H9 (cell line): ENCODE data around the gene SYTL5. TPM values are rescaled to one million over a fixed set of nuclear protein-coding genes. Genes with fewer than 3 reads are reported as not detected.

ENCODE experiments used
- DNase-seq: peaks from one replicate; pipeline ENCODE4 v3.0.0-alpha.2; 2017
- H2AFZ ChIP-seq: one replicate; pipeline ENCODE4 v1.6.1; 2013; ENCODE audit warnings: mild to moderate bottlenecking, low read length, control low read depth, moderate library complexity
- H2AK5ac ChIP-seq: 2 replicates; pipeline ENCODE4 v1.6.1; 2013; ENCODE audit warnings: low read length, control low read depth, mixed read lengths; ENCODE audit not compliant: insufficient read length
- H2BK120ac ChIP-seq: one replicate; pipeline ENCODE4 v1.6.1; 2013; ENCODE audit warnings: low read depth, mild to moderate bottlenecking, low read length, control low read depth, inconsistent platforms; ENCODE audit not compliant: poor library complexity, severe bottlenecking
- H2BK12ac ChIP-seq: 2 replicates; pipeline ENCODE4 v1.6.1; 2013; ENCODE audit warnings: low read length, control low read depth, mixed read lengths, low read depth; ENCODE audit not compliant: insufficient read length
- H2BK15ac ChIP-seq: 2 replicates; pipeline ENCODE4 v1.6.1; 2013; ENCODE audit warnings: low read depth, low read length, control low read depth
- H2BK20ac ChIP-seq: one replicate; pipeline ENCODE4 v1.6.1; 2013; ENCODE audit warnings: low read depth, mild to moderate bottlenecking, low read length, control low read depth, inconsistent platforms; ENCODE audit not compliant: poor library complexity, severe bottlenecking
- H2BK5ac ChIP-seq: 2 replicates; pipeline ENCODE4 v1.6.1; 2013; ENCODE audit warnings: low read length, control low read depth, mixed read lengths; ENCODE audit not compliant: insufficient read length
- H3K14ac ChIP-seq: 2 replicates; pipeline ENCODE4 v1.6.1; 2013; ENCODE audit warnings: low read length, control low read depth; ENCODE audit not compliant: insufficient read depth
- H3K18ac ChIP-seq: 2 replicates; pipeline ENCODE4 v1.6.1; 2013; ENCODE audit warnings: low read depth, mild to moderate bottlenecking, mixed read lengths, low read length, control low read depth; ENCODE audit not compliant: insufficient read length
- H3K23ac ChIP-seq: 2 replicates; pipeline ENCODE4 v1.6.1; 2013; ENCODE audit warnings: low read length, control low read depth, mixed read lengths, low read depth; ENCODE audit not compliant: insufficient read length
- H3K23me2 ChIP-seq: 2 replicates; pipeline ENCODE4 v1.6.1; 2013; ENCODE audit warnings: low read depth, mild to moderate bottlenecking, mixed read lengths, low read length, control low read depth; ENCODE audit not compliant: insufficient read length, poor library complexity, severe bottlenecking
- H3K27ac ChIP-seq: 2 replicates; pipeline ENCODE4 v1.5.1; 2013; ENCODE audit warnings: low read length, control low read depth, mixed read lengths, low read depth; ENCODE audit not compliant: insufficient read length
- H3K27me3 ChIP-seq: 2 replicates; pipeline ENCODE4 v1.6.1; 2013; ENCODE audit warnings: low read length, control low read depth, inconsistent platforms; ENCODE audit not compliant: insufficient read depth
- H3K4ac ChIP-seq: 2 replicates; pipeline ENCODE4 v1.6.1; 2013; ENCODE audit warnings: low read depth, mild to moderate bottlenecking, control low read depth, inconsistent platforms, low read length, moderate library complexity
- H3K4me1 ChIP-seq: 2 replicates; pipeline ENCODE4 v1.6.1; 2013; ENCODE audit warnings: low read length, control low read depth, inconsistent platforms; ENCODE audit not compliant: insufficient read depth
- H3K4me2 ChIP-seq: 2 replicates; pipeline ENCODE4 v1.6.1; 2013; ENCODE audit warnings: low read length, control low read depth, mixed read lengths; ENCODE audit not compliant: insufficient read length, insufficient read depth
- H3K56ac ChIP-seq: 2 replicates; pipeline ENCODE4 v1.6.1; 2013; ENCODE audit warnings: low read depth, mild to moderate bottlenecking, mixed read lengths, low read length, control low read depth; ENCODE audit not compliant: insufficient read length
- H3K79me1 ChIP-seq: 2 replicates; pipeline ENCODE4 v1.6.1; 2013; ENCODE audit warnings: low read depth, mild to moderate bottlenecking, moderate library complexity, low read length, control low read depth, inconsistent platforms; ENCODE audit not compliant: insufficient read depth, poor library complexity, severe bottlenecking
- H3K79me2 ChIP-seq: 2 replicates; pipeline ENCODE4 v1.6.1; 2013; ENCODE audit warnings: low read length, control low read depth, inconsistent platforms; ENCODE audit not compliant: insufficient read depth
- H3K9ac ChIP-seq: 2 replicates; pipeline ENCODE4 v1.6.1; 2013; ENCODE audit warnings: low read length, control low read depth, mixed read lengths; ENCODE audit not compliant: insufficient read length; ENCODE audit errors: extremely low read depth
- H3K9me3 ChIP-seq: one replicate; pipeline ENCODE4 v1.6.1; 2013; ENCODE audit warnings: low read depth, low read length, inconsistent platforms; ENCODE audit not compliant: control insufficient read depth
- H3T11ph ChIP-seq: one replicate; pipeline ENCODE4 v1.6.1; 2013; ENCODE audit warnings: mild to moderate bottlenecking, low read length, control low read depth, inconsistent platforms
- H4K20me1 ChIP-seq: one replicate; pipeline ENCODE4 v1.6.1; 2013; ENCODE audit not compliant: control insufficient read depth, insufficient read length, insufficient read depth
- H4K5ac ChIP-seq: 2 replicates; pipeline ENCODE4 v1.6.1; 2013; ENCODE audit warnings: low read depth, mild to moderate bottlenecking, mixed read lengths, low read length, control low read depth; ENCODE audit not compliant: insufficient read length
- H4K8ac ChIP-seq: replicated peaks from 2 replicates; pipeline ENCODE4 v1.6.1; 2013; ENCODE audit warnings: low read length, control low read depth, mixed read lengths, low read depth; ENCODE audit not compliant: insufficient read length
- H4K91ac ChIP-seq: 2 replicates; pipeline ENCODE4 v1.6.1; 2013; ENCODE audit warnings: low read depth, mild to moderate bottlenecking, moderate library complexity, mixed read lengths, low read length, control low read depth; ENCODE audit not compliant: insufficient read length
- H3K27ac Mint-ChIP-seq, 3 experiments: 2 replicates in 2 of 3; 3 replicates in 1 of 3; pipeline ENCODE4 v1.8.0; 2020 to 2021; ENCODE audit warnings: mixed read lengths in 3 of 3, mild to moderate bottlenecking in 1 of 3, moderate library complexity in 1 of 3
- H3K27me3 Mint-ChIP-seq: 2 replicates; pipeline ENCODE4 v1.8.0; 2021; ENCODE audit warnings: low read depth, mild to moderate bottlenecking, moderate library complexity, mixed read lengths
- H3K36me3 Mint-ChIP-seq, 3 experiments: 2 replicates in 2 of 3; 3 replicates in 1 of 3; pipeline ENCODE4 v1.8.0; 2020 to 2021; ENCODE audit warnings: low read depth in 3 of 3, mixed read lengths in 3 of 3; ENCODE audit not compliant: insufficient read depth in 1 of 3
- H3K4me1 Mint-ChIP-seq, 2 experiments: 2 replicates each; pipeline ENCODE4 v1.8.0; 2020; ENCODE audit warnings: mixed read lengths in 2 of 2
- H3K4me3 Mint-ChIP-seq, 2 experiments: 2 replicates in 1 of 2; 3 replicates in 1 of 2; pipeline ENCODE4 v1.8.0; 2020 to 2021; ENCODE audit warnings: mild to moderate bottlenecking in 2 of 2, mixed read lengths in 2 of 2, moderate library complexity in 1 of 2
- H3K9me3 Mint-ChIP-seq, 2 experiments: 2 replicates in 1 of 2; 3 replicates in 1 of 2; pipeline ENCODE4 v1.8.0; 2020; ENCODE audit warnings: mild to moderate bottlenecking in 2 of 2, mixed read lengths in 2 of 2, moderate library complexity in 1 of 2
- CTCF ChIP-seq: fragments of 200-600 bp; sonication (generic); conservative IDR thresholded peaks from 3 replicates; pipeline ENCODE4 v1.8.0; 2021; ENCODE audit warnings: antibody characterized with exemption, mild to moderate bottlenecking
- WGBS: extraction: QIAGEN DNeasy Blood & Tissue Kit; methylation state at CpG from one replicate; pipeline ENCODE4 v1.1.7; 2013; ENCODE audit warnings: missing lambda C conversion rate, low lambda C conversion rate, mixed read lengths; ENCODE audit not compliant: insufficient read length; ENCODE audit errors: extremely low coverage; 5-methylcytosine and 5-hydroxymethylcytosine counted together
- total RNA-seq: library from RNA; stranded (reverse); gene quantifications from 2 replicates; pipeline ENCODE4 v1.2.1, GENCODE V29; 2021

SYTL5 gene
- total RNA-seq, 1 experiment from 2014 or later, result 0.15 TPM

- Histone ChIP-seq H3T11ph (no peak overlapping the region), H3K4ac (no peak overlapping the region), H3K23ac (no peak overlapping the region), H2AFZ (no peak overlapping the region), H3K4me2 (no peak overlapping the region), H2BK15ac (no peak overlapping the region), H4K8ac (no peak overlapping the region), H3K9me3 (no peaks in the 10 kb centered on the region), H4K91ac (no peak overlapping the region), H2AK5ac (no peak overlapping the region), H3K23me2 (no peaks in the 10 kb centered on the region), H3K14ac (no peak overlapping the region), H3K27ac (no peak overlapping the region), H2BK5ac (no peak overlapping the region), H3K9ac (no peak overlapping the region), H3K4me1 (no peaks in the 10 kb centered on the region), H2BK20ac (no peak overlapping the region), H2BK120ac (no peak overlapping the region), H4K20me1 (no peaks in the 10 kb centered on the region), H3K79me1 (no peaks in the 10 kb centered on the region), H3K27me3 (no peaks in the 10 kb centered on the region), H3K18ac (no peak overlapping the region), H4K5ac (no peak overlapping the region), H3K79me2 (no peaks in the 10 kb centered on the region), H3K56ac (no peak overlapping the region), H2BK12ac (no peak overlapping the region)
- no CpG with 5 or more reads among the region's 2 CpGs for WGBS
- Mint-ChIP-seq H3K27me3 (no peaks in the 10 kb centered on the region), H3K4me1 (peaks cover 5 to 9% of the 10 kb centered on the region in 2 experiments; a peak in 3 of 4 replicates), H3K4me3 (no peak overlapping the region), H3K36me3 (no peaks in the 10 kb centered on the region), H3K27ac (no peak overlapping the region), H3K9me3 (peaks cover 61 to 67% of the 10 kb centered on the region in 2 experiments)
- no peak for DNase-seq
- no peak for TF ChIP-seq CTCF
These were observed 132.5 kb downstream of the SYTL5 start for GRCh38 chrX:38138900-38139299.
